ENCODE results near the gene AGK.

- no peak for TF ChIP-seq TAF1 (conservative IDR thresholded peaks at IDR 0.05)
- TF ChIP-seq REST (IDR thresholded peaks at IDR 0.05): no peak
- no peak for TF ChIP-seq CTCF (IDR thresholded peaks at IDR 0.05; ENCODE audit: low read depth, low read length, missing input control)
- no peak for TF ChIP-seq MAX (IDR thresholded peaks at IDR 0.05)
- TF ChIP-seq EGR1 (IDR thresholded peaks at IDR 0.05; ENCODE audit: low read depth in 2 of 2): no peak
- no peak for TF ChIP-seq GABPA (IDR thresholded peaks at IDR 0.05 in 1 of 2, conservative IDR thresholded peaks at IDR 0.05 in 1 of 2)
- TF ChIP-seq JUND (IDR thresholded peaks at IDR 0.05): no peak
- no peak for TF ChIP-seq RAD21 (IDR thresholded peaks at IDR 0.05)
- no peak for TF ChIP-seq FOXA2 (IDR thresholded peaks at IDR 0.05)
- TF ChIP-seq RXRA (IDR thresholded peaks at IDR 0.05): no peak
- no peak for TF ChIP-seq SP1 (IDR thresholded peaks at IDR 0.05)
- TF ChIP-seq ATF3 (IDR thresholded peaks at IDR 0.05): no peak
Measured at GRCh38 chr7:141562036-141562435, 10.8 kb downstream of the AGK start.
